WERI-Rb-1 (cell line): ENCODE results near the gene PRKCE.

Experiments used
- DNase-seq: peaks from one replicate; pipeline ENCODE4 v3.0.0-alpha.2; 2020
- H3K27ac ChIP-seq: fragments of 250-450 bp; sonication (Bioruptor Pico); 2 replicates; pipeline ENCODE4 v1.5.1; 2020; ENCODE audit warnings: mild to moderate bottlenecking, moderate library complexity
- H3K27me3 ChIP-seq: fragments of 250-450 bp; sonication (Bioruptor Pico); 2 replicates; pipeline ENCODE4 v1.5.1; 2021; ENCODE audit warnings: mild to moderate bottlenecking, low read depth, moderate library complexity; ENCODE audit not compliant: insufficient read depth, severe bottlenecking
- H3K36me3 ChIP-seq: fragments of 250-450 bp; sonication (Bioruptor Pico); 2 replicates; pipeline ENCODE4 v1.5.1; 2020; ENCODE audit warnings: mild to moderate bottlenecking, moderate library complexity
- H3K4me3 ChIP-seq: 2 replicates; pipeline ENCODE4 v1.5.1; 2011; ENCODE audit warnings: low read depth, mild to moderate bottlenecking, control low read depth, low read length
- H3K9me3 ChIP-seq: fragments of 250-450 bp; sonication (Bioruptor Pico); 2 replicates; pipeline ENCODE4 v1.5.1; 2021; ENCODE audit warnings: mild to moderate bottlenecking, moderate library complexity; ENCODE audit not compliant: severe bottlenecking
- TF ChIP-seq, protein P1 (sequence below): IDR thresholded peaks from 2 replicates; pipeline ENCODE4 v1.5.1; 2011; ENCODE audit warnings: low read depth, mild to moderate bottlenecking, control low read depth, inconsistent platforms, low read length

Gene PRKCE

DNA sequence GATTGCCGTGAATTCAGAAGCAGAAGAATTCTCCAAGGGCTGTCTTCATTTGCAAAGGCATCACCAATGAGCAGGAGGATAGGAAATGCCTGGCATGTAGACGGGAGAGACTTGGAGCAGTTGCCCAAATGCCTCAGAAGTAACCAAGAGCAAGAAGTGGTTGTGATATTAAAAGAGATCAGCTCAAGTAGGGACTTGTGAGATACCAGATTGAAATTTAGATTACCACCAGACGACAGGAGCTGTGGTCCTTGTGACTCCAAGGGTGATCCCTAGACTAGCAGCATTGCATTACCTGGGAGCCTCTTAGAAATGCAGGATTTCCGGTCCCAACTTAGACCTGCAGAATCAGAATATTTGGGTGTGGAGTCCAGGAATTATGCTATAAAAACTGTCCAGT, 417.2 kb downstream of the PRKCE start:
- no peaks in the 10 kb centered on the region for H3K36me3 ChIP-seq
- TF ChIP-seq, protein P1, sequence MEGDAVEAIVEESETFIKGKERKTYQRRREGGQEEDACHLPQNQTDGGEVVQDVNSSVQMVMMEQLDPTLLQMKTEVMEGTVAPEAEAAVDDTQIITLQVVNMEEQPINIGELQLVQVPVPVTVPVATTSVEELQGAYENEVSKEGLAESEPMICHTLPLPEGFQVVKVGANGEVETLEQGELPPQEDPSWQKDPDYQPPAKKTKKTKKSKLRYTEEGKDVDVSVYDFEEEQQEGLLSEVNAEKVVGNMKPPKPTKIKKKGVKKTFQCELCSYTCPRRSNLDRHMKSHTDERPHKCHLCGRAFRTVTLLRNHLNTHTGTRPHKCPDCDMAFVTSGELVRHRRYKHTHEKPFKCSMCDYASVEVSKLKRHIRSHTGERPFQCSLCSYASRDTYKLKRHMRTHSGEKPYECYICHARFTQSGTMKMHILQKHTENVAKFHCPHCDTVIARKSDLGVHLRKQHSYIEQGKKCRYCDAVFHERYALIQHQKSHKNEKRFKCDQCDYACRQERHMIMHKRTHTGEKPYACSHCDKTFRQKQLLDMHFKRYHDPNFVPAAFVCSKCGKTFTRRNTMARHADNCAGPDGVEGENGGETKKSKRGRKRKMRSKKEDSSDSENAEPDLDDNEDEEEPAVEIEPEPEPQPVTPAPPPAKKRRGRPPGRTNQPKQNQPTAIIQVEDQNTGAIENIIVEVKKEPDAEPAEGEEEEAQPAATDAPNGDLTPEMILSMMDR, result no peak
- no peak overlapping the region for H3K27ac ChIP-seq
- H3K4me3 ChIP-seq, result no peak overlapping the region
- no peak for DNase-seq
- no peaks in the 10 kb centered on the region for H3K9me3 ChIP-seq
- no peaks in the 10 kb centered on the region for H3K27me3 ChIP-seq

DNA sequence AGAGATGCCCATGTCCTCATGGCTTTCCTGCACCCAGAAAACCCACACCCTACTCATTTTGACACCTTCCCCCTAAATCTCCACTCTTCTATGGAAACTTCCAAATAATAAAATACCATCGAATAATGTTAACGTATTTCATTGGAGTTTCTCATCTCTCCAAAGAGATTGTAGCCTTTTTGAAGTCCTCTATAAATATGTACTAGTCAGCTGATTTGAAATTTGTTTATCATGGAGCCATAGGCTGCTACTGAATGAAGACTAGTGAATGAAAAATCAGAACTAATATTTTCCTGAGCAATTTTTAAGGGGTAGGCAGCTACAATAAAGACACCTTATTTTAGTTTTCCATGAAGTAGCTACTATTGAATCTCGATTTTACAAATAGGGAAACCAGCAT, 419.6 kb downstream of the PRKCE start:
- Histone ChIP-seq H3K4me3 (no peak overlapping the region), H3K9me3 (no peaks in the 10 kb centered on the region), H3K36me3 (no peaks in the 10 kb centered on the region), H3K27me3 (no peaks in the 10 kb centered on the region), H3K27ac (no peak overlapping the region)
- DNase-seq, result no peak
- TF ChIP-seq, protein P1, result no peak

DNA sequence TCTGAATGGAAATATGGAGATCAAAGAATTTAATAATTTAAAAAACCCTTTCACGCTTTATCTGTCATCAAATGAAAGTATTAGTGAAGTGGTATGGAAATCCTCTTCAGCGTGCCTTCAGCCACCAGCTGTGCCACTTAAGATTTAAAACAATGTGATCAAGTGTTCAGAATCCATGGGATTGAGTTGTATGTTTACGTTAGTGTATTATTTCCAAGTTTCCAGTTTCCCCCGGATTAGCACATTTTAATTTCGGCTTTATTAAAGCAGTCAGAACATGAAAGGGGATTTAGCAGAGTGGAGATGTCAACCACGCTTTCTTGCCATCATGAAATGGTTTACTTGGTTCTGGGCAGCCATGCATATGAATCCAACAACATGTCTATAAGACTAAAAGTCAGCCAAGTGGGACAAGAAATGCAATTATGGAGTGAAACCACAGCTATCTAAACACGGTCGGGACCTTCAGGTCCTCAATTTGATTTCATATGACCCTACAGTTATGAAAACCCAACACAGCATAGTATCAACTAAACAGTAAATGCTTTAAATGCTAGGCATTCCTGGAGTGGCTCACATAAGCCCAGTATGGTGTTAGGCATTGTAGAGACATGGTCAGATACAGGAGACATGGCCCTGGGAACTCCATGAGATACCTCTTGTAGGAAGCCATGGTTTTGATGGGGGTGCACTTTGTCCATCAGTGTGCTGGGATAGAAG, 420.8 kb downstream of the PRKCE start:
- no peaks in the 10 kb centered on the region for H3K9me3 ChIP-seq
- TF ChIP-seq, protein P1, result no peak
- H3K4me3 ChIP-seq, result no peak overlapping the region
- no peaks in the 10 kb centered on the region for H3K27me3 ChIP-seq
- DNase-seq, result no peak
- H3K27ac ChIP-seq, result no peak overlapping the region
- no peaks in the 10 kb centered on the region for H3K36me3 ChIP-seq

DNA sequence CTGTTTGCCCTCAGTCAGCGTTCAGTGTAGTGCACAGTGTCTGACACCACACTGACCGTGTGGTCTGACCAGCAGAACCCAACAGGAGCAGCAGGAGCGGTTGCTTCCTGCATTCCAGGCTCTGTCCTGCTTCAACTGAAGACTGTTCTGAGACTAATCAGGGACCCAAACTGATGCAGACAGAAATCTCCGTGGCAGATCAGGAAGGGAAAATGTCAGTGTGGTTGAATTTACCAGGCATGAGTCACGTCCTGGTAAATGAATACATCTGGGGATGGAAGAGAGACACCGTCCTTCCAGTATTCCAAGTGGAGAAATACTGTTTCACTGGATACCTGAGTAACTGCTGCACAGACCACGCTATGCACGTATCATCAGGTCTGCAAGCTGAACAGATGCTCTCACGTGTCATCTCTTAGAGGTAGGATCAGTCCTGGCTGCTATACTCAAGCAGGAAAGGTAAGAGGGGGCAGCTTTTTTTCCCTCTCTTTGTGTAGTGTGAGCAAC, 422.1 kb downstream of the PRKCE start:
- DNase-seq, result no peak
- Histone ChIP-seq H3K27me3 (no peaks in the 10 kb centered on the region), H3K9me3 (no peaks in the 10 kb centered on the region), H3K4me3 (no peak overlapping the region), H3K36me3 (no peaks in the 10 kb centered on the region), H3K27ac (no peak overlapping the region)
- TF ChIP-seq, protein P1, result no peak

DNA sequence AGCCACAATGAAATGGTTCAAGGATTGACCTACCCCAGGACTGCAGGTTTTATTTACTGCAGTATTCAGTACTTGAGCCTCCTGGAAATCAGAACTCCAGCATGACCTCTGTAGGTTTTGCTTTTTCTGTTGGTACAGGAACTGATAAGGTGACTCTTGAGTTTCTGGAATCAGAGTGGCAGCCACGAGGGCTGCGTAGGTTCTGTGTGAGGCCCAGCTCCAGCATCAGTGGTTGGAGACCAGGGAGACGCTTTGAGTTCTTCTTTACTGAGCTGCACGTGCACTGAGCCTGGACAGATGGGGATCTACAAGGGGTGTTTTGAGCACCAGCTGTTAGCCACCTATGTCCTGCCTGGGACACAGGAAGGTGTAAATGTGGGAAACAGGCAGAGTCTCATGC, 423.0 kb downstream of the PRKCE start:
- H3K4me3 ChIP-seq, result no peak overlapping the region
- H3K9me3 ChIP-seq, result no peaks in the 10 kb centered on the region
- peak; percentile 27 for DNase-seq
- no peaks in the 10 kb centered on the region for H3K36me3 ChIP-seq
- TF ChIP-seq, protein P1, result no peak
- no peak overlapping the region for H3K27ac ChIP-seq
- H3K27me3 ChIP-seq, result no peaks in the 10 kb centered on the region

DNA sequence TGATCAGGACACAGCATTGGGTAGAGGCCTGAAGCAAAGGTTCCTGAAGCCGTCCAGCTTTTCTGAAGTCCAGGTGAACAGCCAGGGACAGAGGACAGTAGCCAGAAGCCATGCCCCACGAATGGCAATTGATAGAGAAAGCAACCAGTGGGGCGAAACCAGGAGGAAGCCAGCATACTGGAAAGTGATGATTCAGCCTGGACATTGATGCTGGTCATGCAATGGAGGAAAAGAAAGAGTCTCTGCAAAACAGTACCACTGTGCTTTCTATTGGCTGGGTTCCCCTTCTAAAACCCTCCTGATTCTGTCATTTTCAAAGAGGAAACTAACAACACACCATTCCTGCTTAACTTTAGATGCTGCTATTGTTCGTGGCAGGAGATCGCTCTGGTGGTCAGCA, 424.4 kb downstream of the PRKCE start:
- no peak for DNase-seq
- H3K27me3 ChIP-seq, result no peaks in the 10 kb centered on the region
- TF ChIP-seq, protein P1, result no peak
- no peaks in the 10 kb centered on the region for H3K36me3 ChIP-seq
- H3K27ac ChIP-seq, result no peak overlapping the region
- no peak overlapping the region for H3K4me3 ChIP-seq
- H3K9me3 ChIP-seq, result no peaks in the 10 kb centered on the region
